NCI-H1694 (cell line): Measurements from ENCODE around the gene TTC6.

Source experiments
- DNase-seq: peaks from one replicate; lab custom pipeline; 2025; lab: John Stamatoyannopoulos, UW

TTC6 gene

DNA sequence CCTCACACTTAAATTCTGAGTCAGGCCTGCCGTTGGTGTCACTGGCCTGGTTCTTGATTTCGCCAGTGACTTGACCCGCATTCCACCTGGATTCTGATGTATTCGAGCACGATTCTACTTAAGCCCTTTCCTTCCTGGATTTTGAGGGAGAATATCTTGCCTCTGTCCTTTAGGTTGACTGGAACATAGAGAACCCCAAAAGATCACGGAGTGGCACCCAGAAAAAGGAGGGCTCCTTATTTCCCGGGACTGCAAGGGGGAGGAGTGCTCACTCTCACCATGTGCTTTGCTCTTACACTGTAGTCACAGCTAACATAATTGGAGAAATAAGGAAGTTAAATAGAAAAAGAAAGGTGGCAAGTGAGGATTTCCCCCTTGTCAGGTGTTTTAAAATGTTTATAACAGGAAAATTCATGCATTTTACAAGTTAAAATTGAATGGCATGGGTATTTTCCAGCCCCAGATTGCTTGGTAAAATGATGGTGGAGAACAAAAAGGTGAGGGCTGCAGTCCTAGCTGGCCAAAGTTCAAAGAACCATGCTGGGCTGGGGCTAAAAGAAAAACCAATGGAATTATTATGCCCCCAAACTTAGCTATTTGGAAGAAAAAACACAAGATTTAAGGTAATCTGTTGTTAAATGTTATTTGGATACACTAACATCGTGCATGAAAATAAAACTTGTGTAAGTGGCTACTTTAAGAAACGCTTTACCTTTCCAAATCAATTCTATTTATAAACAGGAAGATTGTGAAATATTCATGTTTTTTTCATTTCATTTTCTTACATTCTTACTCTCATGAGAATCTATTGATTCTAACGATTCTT lies 9.2 kb upstream of the TTC6 start:
- DNase-seq = no peak

GRCh38 chr14:37586797-37587130 lies 8.7 kb upstream of the TTC6 start:
- DNase-seq = no peak

DNA sequence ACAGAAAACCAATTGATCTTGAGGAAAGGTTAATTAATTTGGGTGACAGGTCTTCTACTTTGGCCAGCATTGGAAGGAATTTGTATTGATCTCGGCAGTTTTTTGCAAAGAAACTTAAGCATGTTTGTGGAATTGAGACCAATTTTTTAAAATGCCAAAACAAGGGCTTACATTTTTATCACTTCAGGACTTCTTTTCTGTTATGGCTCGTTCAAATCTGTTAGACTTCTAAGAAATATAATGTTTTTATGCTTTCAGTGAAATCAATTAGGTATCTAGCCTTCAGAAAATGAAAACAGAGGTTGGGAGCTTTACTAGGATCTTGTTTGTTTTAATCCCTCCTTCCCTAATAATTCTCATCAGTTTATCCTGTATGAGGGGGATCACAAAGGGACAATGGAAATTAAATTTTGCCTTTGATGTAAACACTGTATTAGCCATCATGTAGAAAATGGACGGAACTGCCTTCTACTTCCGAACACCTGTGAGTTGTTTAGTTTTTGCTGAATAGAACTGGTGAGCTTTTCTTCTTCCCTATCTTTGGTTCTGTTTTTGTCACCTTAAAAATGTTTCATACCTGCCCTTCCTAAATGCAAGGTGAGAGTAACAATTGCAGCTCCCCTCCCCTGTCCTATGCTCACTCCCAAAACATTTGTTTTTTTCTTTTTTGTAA lies 8.2 kb upstream of the TTC6 start:
- no peak for DNase-seq

DNA sequence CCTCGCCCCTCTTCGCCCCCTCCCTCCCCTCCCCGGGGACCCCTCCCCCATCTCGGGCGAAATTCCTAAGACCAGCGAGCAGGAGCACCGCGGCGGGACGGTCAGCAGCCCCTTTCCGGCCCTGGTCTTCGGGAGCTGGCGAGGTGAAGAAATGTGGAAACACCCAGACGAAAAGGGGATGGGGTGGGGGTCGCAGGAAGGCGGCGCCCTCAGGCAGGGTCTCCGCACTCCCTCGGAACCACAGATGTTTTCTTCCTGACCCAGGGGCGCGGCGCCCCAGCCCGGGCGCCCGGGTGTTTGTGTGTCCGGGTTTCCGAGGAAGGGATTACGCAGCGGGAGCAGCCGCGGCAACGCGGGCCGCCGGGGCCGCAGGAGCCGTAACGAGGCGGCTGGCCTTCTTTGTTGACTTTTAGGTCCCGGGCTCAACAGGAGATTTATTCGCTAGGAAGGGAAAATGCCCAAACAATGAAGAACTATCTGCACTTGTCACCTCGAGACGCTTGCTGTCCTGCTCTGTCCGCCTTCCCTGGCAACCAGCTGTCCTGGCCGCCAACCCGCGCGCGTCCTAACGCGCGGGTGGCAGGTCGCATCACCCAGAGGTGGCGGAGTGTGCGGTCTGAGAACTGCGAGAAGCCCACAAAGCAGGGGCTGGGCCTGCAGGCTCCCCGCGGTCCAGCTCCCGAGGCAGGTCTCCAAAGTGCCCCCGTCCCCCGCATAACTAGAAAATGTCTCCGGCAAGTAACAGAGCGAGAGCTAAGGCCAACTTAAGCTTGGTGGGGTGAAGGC lies 7.4 kb upstream of the TTC6 start:
- DNase-seq = no peak

DNA sequence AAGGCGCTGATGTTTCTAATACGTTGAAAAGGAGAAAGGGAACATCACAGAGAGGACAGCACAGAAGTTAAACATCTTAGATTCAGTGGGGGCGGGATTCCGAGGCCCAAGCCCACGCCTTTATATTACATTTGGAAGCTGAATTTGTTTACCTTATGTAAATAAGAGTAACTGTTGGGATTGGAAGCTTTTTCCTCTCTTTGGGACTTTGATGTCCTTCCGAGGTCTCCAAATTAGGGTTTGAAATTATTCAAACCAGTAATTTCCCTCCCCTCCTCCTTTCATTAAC lies 6.8 kb upstream of the TTC6 start:
- no peak for DNase-seq

GRCh38 chr14:37588956-37589714 lies 6.3 kb upstream of the TTC6 start:
- no peak for DNase-seq

DNA sequence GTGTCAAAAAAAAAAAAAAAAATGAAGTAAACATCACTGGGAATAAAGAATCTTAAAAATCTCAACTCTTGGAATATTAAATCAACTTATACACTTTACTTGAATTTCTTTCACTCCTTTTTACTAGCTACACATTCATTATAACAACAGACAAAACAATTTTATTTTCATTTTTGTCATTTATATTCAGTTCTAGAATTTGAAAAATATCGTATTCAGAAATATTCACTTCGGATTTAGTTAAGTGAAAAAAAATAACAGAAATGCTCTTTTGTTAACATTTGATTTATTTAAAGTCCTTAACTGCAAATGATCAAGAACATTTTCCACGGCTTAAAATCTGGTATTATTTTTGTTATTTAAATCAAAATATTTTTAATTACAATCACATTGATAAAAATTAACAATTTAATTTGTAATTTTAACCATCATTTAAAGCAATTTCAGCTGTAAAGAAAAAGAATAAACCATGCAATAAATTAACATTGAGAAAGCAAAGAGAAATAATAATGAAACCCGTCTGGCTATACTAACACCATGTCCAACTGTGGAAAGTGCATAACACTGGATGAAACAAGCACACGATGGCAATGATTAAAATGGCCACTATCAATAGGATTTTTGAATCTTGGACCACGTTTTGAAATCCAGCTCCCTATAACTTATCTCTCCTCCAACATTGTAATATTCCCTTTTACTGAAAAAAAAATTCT lies 5.6 kb upstream of the TTC6 start:
- DNase-seq = no peak

DNA sequence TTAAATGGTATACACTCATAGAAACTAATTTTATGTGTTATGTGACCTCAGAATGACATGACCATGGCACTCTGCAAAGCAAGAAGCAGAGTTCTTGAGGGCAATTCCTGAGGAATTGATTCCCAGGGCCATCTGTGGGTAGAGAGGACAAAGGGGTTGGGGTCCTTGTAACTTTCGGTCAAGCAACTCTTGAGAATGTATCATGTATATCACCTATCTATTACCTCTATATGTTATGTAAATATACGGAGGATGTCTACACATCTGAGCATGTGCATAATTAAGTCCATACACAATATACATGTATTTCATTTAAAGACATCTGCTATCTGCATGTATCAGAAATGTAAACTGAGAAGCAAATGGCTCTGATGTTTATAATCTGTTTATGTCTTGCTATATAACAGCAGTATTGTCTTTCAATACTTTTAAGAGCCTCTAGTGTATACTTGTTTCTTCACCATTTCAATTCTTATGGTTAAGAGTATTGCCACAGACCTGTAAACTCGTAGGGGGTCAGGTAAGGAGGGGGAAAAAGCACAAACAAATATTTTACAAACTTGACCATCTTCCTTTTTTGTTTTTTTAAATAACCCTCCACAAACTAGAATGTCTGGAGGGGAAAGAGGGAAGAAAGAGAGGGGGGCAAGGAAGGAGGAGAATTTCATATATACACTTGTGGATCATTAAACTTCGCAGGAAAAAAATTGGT lies 4.8 kb upstream of the TTC6 start:
- no peak for DNase-seq

DNA sequence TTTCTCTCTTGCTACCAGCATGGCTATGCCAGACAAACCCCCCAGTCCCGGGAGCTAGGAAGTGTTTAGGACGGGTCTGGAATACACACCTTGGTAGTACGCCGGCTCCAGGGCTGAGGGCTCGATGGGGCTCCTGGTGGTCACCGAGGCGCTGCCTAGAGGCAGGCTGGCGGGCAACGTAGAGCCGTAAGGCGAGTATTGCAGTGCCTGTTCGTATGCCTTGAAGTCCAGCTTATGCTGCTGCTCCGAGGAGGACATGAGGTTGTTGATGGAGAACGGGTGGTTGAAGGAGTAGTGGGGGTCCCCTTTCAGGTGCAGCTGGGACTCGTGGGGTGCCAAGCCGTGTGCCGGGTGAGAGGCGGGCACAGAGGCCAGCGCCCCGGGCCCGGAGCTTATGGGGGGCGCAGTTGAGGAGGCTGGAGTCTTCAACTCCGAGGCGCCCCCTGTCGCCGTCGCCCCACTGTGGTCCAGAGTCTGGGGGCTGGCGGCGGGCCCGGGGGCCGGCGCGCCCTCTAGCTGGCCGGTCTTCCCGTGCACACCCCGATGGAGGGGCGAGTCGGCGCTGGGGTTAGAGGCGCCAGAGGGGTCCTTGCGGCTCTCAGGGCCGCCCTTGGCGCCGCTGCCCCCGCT lies 4.0 kb upstream of the TTC6 start:
- no peak for DNase-seq

- DNase-seq = no peak
These were observed 3.4 kb upstream of the TTC6 start for GRCh38 chr14:37591941-37592481.

DNA sequence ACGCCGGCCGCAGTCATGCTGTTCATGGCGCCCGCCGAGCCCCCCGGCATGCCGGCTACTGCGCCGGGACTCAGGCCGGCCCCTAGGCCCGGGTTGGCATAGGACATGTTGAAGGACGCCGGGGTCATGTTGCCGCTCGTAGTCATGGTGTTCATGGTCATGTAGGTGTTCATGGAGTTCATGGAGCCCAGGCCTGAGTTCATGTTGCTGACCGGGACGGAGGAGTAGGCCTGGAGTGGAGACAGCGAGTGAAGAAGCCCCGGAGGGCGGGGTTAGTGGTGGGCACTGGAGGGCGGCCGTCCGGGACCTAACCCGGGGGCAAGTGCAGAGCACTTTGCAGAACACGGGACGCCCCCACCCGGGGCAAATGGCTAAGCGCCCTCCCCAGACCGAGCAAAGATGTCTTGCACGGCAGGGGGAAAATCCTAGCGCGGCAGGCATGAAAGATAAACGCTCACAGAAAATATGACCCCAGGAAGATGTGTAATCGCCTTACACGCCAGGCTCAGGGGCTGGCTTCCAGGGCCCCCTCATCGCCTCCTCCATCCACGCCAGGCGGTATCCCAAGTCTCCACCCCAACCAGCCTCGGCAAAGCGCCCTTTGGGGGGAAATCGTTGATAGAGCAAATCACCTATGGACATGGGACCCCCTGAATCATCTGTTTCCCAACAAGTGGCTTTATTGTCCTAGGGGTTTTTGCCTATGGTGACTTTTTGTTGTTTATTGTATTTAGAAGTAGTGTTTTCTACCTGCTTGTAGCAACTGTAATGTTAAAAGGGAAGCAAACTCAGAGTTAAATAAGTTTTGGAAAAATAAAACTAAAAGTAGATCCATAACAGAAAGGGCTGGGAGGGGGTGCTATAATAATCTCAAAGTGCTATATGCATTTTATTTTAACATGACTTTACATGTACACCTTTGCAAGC lies 2.7 kb upstream of the TTC6 start:
- DNase-seq = no peak

DNA sequence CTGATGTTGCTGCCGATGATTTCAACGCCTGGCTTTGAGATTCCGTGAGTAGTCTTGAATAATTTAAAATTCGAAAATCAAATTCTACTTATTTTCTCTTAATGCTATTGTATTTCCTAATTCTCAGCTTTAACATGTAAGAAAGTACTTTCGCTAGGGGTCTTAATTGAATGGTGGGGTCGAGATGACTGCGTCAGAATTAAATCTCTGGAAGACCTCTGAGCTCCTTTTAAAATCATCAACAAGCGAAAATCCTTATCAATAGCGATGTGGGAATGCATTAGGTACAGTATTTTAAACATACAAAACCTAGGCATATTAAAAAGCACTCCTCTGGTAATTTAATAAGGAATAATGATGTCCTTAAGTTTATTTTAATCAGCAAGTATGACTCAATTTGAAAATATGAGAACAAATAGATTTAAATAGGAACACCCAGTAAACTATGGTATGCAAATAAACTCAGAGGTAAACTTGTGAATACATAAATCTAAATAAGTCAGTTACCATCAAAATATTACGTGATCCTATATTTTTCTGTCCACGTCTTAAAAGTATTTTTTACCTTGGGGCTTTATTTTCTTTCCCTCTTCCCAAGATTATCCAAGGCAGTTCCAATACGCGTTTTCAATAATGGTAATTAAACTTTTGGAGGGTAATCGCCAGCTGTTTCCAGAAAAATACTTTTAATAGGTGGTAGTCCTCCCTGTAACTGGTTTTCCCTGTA lies 1.8 kb upstream of the TTC6 start:
- DNase-seq = no peak

DNA sequence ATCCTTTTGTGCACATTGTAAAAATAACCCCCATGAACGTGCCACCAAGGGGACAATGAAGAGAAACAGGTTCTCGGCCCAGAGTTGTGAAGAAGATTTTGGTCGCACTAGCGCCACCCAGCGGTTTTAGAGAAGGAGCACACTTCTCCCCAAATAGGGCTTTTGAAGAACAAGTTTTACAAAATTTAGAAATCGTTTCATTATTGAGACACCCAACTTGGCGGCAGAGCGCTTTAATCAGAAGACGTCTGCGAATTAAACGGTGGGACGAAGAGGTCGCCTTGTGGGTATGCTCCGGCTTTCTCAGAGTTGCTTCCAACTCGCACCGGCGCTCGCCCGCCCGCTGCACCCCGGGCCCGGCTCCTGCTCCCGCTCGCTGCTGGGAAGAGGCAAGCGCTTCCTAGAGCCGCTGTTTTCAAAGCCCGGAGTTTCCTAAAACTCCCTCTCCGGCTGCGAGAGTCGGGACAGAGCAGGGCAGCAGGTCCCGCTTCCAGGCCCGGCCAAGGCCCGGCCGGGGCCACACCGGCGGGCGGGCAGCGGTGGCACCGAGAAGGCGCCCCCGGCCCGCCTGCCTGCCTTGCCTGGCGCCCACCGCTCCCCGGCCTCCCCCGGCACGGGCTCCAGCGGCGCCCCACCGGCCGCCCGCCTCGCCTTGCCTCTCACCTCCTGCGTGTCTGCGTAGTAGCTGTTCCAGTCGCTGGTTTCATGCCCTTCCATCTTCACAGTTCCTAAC lies 1.0 kb upstream of the TTC6 start:
- DNase-seq = peak; percentile 87

GRCh38 chr14:37595809-37596621 lies 586 bp downstream of the TTC6 start:
- peak; percentile 85 for DNase-seq

DNA sequence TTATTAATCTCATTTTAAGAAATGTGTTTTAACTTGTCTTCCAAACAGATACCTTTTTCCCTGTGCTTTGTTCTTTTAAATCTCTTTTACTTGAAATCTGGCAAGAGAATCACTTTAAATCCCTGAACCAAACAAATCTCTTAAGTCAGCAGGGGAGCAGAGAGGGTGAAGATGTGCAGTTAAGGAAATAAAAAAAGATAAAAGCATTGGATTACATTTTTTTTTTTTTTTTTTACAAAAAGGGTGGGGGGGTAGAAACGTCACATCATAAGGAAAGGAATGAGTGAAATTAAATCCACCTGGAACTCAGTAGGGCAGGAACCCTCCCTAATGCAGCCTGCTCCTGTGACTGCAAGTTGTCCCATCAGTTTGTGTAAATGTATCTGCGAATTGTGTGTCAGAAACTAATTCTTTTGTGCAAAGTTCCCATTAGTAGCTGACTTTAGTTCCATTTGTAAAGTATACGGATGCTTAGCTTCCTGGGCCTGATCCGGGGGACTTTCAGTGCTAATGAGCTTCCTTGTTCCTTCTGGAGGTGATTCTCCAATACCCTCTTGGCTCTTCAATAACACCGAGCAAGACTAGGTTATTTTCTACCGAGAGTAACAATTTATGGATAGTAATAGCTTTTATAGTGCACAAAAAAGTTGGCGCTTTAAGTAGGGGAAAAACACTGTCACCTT lies 1.5 kb downstream of the TTC6 start:
- DNase-seq = no peak

DNA sequence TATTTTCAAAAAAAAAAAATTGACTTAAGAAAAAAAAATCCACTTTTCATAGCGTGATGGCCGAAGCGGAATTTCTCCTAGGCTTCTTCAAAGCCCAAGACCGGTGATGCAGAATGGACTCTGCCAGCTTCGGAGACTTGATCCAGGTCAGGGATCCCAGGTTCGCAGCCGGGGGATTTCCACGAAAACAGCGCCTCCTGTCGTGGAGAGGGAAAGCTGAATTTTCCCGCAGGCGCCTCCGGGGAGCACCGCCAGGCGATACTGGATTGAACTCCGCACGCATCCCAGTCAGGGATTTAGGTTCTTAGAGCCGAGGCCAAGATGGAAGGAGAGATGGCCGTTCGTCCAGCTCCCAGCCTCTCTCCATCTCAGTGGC lies 2.1 kb downstream of the TTC6 start:
- no peak for DNase-seq
